GM19240 (cell line): ENCODE results near the gene UBXN7.
"Not testable (repeated sequence)": the region's sequence is repeated elsewhere in the genome, so short reads cannot be mapped to it uniquely, and the experiment has no call there.

ENCODE experiments used
- DNase-seq: peaks from one replicate; pipeline ENCODE4 v3.0.0; 2011; ENCODE audit warnings: low spot score; ENCODE audit not compliant: insufficient read length

The UBXN7 gene

GRCh38 chr3:196432137-196432879 is at the start of gene UBXN7:
Gene UBXN7, minus strand, starts transcription at chr3:196432427. Its CDS starts 28 bp downstream, at chr3:196432399.
- DNase-seq: peak; percentile 83

- no peak for DNase-seq
Measured at GRCh38 chr3:196477678-196478077, 45.5 kb upstream of the UBXN7 start.

GRCh38 chr3:196472286-196472685 is 40.1 kb upstream of the UBXN7 start:
- DNase-seq: no peak

- no peak for DNase-seq
Measured at GRCh38 chr3:196471551-196471950, 39.3 kb upstream of the UBXN7 start.

- DNase-seq: not testable (repeated sequence)
Measured at GRCh38 chr3:196470182-196470581, 38.0 kb upstream of the UBXN7 start.

- DNase-seq: no peak
Measured at GRCh38 chr3:196463804-196464203, 31.6 kb upstream of the UBXN7 start.

- no peak for DNase-seq
Measured at GRCh38 chr3:196463478-196463756, 31.2 kb upstream of the UBXN7 start.

- DNase-seq: not testable (repeated sequence)
Measured at GRCh38 chr3:196462680-196463477, 30.7 kb upstream of the UBXN7 start.

- no peak for DNase-seq
Measured at GRCh38 chr3:196458063-196458462, 25.8 kb upstream of the UBXN7 start.

GRCh38 chr3:196457470-196457869 is 25.2 kb upstream of the UBXN7 start:
- not testable (repeated sequence) for DNase-seq

- DNase-seq: no peak
Measured at GRCh38 chr3:196454935-196455334, 22.7 kb upstream of the UBXN7 start.

GRCh38 chr3:196445391-196445790 is 13.2 kb upstream of the UBXN7 start:
- not testable (repeated sequence) for DNase-seq

GRCh38 chr3:196444500-196444894 is 12.3 kb upstream of the UBXN7 start:
- DNase-seq: no peak

GRCh38 chr3:196440696-196441095 is 8.5 kb upstream of the UBXN7 start:
- no peak for DNase-seq

- no peak for DNase-seq
Measured at GRCh38 chr3:196440041-196440537, 7.9 kb upstream of the UBXN7 start.

- no peak for DNase-seq
Measured at GRCh38 chr3:196431181-196432136, 768 bp downstream of the UBXN7 start.

- DNase-seq: no peak
Measured at GRCh38 chr3:196428041-196428440, 4.2 kb downstream of the UBXN7 start.

- DNase-seq: not testable (repeated sequence)
Measured at GRCh38 chr3:196424421-196424820, 7.8 kb downstream of the UBXN7 start.

GRCh38 chr3:196423044-196423781 is 9.0 kb downstream of the UBXN7 start:
- no peak for DNase-seq

- DNase-seq: not testable (repeated sequence)
Measured at GRCh38 chr3:196421668-196422067, 10.6 kb downstream of the UBXN7 start.

GRCh38 chr3:196419386-196419785 is 12.8 kb downstream of the UBXN7 start:
- no peak for DNase-seq
